PC-3 (cell line): ENCODE results near the gene INA.

ENCODE experiments used
- CTCF ChIP-seq: fragments of 300-600 bp; sonication (generic); conservative IDR thresholded peaks from 2 replicates; pipeline ENCODE4 v1.5.1; 2017; ENCODE audit warnings: antibody characterized with exemption, low read depth, mild to moderate bottlenecking, low read length
- EZH2 ChIP-seq: fragments of 300-600 bp; sonication (generic); IDR thresholded peaks from one replicate; pipeline ENCODE4 v1.6.1; 2017; ENCODE audit warnings: antibody characterized with exemption, mild to moderate bottlenecking, low read length; ENCODE audit not compliant: unreplicated experiment
- EZH2phosphoT487 ChIP-seq: fragments of 300-600 bp; sonication (generic); IDR thresholded peaks from 2 replicates; pipeline ENCODE4 v1.6.1; 2018; ENCODE audit warnings: mild to moderate bottlenecking, antibody characterized with exemption, low read length, borderline replicate concordance

DNA sequence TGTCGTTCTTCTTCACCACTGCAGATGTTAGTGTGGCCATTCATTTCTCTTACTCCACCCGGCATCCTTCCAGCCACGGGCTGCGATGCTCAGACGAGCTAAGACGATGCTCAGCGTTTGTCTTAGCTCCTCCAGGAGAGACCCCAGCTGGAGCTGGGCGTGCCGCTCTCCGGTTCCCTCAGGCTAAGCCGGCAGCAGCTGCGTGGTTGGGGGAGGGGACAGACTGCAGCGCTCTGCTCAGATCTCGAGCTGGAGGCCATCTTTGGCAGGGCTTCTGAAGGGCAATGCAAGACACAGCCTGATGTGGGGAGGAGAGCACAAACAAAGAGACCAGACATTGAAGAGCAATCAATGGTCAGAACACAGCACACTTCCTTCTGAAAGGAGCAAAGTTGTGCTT, 4.8 kb downstream of the INA start:
- TF ChIP-seq CTCF = no peak
- TF ChIP-seq EZH2 = no peak
- TF ChIP-seq EZH2phosphoT487 = no peak
